Measurements from ENCODE around the gene TXNDC15.

The TXNDC15 gene

GRCh38 chr5:134932508-134932907 is 58.3 kb downstream of the TXNDC15 start:
- no peak for DNase-seq

DNA sequence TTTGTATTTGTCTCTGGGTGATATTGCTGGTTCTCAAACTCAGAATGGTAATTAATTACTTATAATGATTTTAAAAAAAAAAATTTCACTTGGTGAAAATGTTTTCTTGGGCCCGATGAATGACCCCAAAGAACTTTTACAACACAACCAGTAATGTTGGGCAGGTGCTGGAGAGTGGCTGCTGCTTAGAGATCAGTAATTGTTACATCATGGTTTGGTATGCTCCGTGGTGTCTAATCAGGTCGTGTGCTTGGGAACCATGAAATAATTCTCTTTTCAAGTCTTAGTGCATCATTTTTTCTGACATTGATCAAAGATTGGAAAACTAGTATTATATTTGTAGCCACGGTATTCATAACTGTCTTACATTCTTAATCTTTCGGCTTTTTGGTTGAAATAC is 60.0 kb downstream of the TXNDC15 start:
- no peak for DNase-seq

- no peak for DNase-seq
Observed at GRCh38 chr5:134935711-134936602, 61.8 kb downstream of the TXNDC15 start.

DNA sequence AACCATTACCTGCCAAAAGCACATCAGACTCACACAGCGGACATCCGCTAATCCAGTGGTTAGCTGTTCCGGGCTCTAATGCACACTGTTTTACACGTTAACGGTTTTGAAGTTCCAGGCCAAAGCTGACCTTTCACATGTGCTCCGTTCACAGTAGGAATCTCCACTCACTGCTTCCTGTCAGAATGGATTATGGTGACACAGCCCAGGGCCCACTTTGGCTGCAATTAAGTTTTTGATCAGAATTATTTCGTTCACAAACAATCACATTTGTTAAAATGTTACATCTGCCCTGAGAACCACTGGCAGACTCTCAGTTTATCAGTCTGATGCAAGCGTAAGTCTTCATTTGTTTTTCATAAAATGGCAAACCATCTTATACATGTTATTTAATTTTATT is 63.4 kb downstream of the TXNDC15 start:
- no peak for DNase-seq

DNA sequence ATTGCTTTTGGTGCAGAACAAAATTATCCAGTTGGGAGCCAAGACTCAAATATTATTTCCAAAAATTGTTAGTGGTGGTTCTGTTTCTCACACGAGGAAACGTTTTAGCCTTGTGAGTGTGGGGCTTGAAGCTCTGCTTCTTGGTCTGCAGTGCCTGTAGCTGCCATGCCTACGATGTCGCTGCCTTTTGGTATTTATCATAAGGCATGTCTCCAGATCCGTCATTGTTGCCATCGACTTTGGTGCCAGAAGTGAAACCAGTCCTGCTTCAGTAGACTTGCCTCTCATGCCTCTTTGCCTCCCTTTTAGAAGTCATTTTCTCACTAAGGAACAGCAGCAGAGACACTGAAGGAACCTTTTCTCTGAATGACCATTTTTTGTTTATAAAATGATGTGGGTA is 63.9 kb downstream of the TXNDC15 start:
- DNase-seq: no peak

DNA sequence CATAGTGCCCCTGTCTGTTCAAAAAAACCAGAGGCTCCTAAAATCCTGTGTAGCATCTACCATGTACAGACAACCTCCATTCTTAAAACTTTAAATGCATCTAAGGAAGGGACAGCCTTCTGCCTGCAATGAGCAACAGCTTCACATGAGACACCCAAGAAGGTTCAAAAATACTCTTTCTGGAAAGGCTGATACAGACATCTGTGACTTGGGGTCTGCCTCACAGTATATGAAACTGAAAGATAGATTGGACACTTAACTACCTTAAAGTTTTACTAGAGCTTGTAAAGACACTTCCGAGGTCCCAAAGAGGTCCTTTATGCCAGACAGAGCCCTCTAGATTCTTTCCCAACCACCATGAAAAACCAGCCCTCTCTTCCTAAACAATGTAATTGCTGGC is 65.3 kb downstream of the TXNDC15 start:
- DNase-seq: no peak

- no peak for DNase-seq
Observed at GRCh38 chr5:134943547-134943946, 69.4 kb downstream of the TXNDC15 start.

- DNase-seq: no peak
Observed at GRCh38 chr5:134944630-134945029, 70.5 kb downstream of the TXNDC15 start.

DNA sequence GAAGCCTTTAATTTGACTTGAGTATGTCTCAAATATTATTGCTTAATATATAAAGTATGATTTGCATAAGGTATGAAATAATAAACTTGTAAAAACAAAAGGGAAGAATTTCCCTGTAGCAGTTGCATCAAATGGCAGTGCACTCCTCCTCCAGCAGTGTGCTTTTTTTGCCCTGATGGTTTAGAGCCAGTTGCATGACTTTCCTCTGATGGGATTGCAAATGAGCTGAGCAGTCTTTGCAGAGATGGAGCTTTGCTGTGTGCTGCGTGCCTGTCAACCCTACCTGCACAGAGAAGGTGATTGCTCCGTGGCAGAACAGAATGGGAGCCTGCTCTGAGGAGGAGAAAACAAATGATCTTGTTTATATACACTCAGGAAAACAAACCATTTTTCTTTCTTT is 70.9 kb downstream of the TXNDC15 start:
- no peak for DNase-seq

DNA sequence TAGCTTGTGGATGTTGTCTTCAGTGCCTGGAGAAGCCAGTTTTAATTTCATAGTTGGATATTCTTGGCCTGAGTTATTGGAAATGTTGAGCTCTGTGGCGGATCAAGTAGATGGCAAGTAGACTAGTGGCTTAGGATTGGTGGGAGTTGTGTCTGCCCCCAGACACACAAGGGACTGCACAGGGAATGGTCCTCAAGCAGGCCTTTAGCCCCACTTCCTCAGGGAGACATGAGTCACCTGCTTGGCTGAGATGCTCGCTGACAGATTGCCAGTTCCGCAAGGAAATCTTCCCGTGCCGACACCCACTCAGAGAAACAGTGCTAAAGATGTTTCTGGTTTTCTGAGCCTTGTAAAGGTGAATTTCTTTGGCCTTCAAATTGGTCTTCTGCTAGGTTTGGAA is 74.7 kb downstream of the TXNDC15 start:
- no peak for DNase-seq

- no peak for DNase-seq
Observed at GRCh38 chr5:134949316-134949715, 75.1 kb downstream of the TXNDC15 start.

All from NCI-H748 treated with DMSO at 0.1 percent for 48 hours (cell line).